MG63 (cell line): Measurements from ENCODE around the gene ITSN1. TPM values are rescaled to one million over a fixed set of nuclear protein-coding genes. Genes with fewer than 3 reads are reported as not detected.

ENCODE experiments used
- DNase-seq: peaks from one replicate; pipeline ENCODE4 v3.0.0-alpha.2; 2020
- H3K27me3 ChIP-seq: fragments of 250-450 bp; sonication (Bioruptor Pico); 2 replicates; pipeline ENCODE4 v1.5.1; 2020; ENCODE audit warnings: mild to moderate bottlenecking, moderate library complexity
- H3K36me3 ChIP-seq: fragments of 250-450 bp; sonication (Bioruptor Pico); 2 replicates; pipeline ENCODE4 v1.5.1; 2020; ENCODE audit warnings: mild to moderate bottlenecking, moderate library complexity
- H3K4me3 ChIP-seq: fragments of 250-450 bp; sonication (Bioruptor Pico); 2 replicates; pipeline ENCODE4 v1.5.1; 2020; ENCODE audit warnings: mild to moderate bottlenecking, moderate library complexity
- H3K9me3 ChIP-seq: fragments of 250-450 bp; sonication (Bioruptor Pico); 2 replicates; pipeline ENCODE4 v1.5.1; 2020; ENCODE audit warnings: mild to moderate bottlenecking, moderate library complexity
- total RNA-seq: library from RNA; depleted of rRNA; stranded (reverse); fragments of >200 nt; shearing (Covaris generic); gene quantifications from 2 replicates; pipeline ENCODE4 v1.2.3, GENCODE V29; 2014; ENCODE audit warnings: low replicate concordance

The ITSN1 gene
- total RNA-seq, 1 experiment from 2014 or later: 7.7 TPM

- H3K36me3 ChIP-seq: no peaks in the 10 kb centered on the region
- H3K4me3 ChIP-seq: no peak overlapping the region
- H3K9me3 ChIP-seq: no peaks in the 10 kb centered on the region
These were observed 3.4 kb downstream of the ITSN1 start for GRCh38 chr21:33645730-33646129.

GRCh38 chr21:33647587-33647986 is 5.3 kb downstream of the ITSN1 start:
- Histone ChIP-seq H3K27me3 (no peaks in the 10 kb centered on the region), H3K9me3 (no peaks in the 10 kb centered on the region), H3K4me3 (no peak overlapping the region), H3K36me3 (no peaks in the 10 kb centered on the region)
- no peak for DNase-seq

More at GRCh38 chr21:33645730-33646129, 3.4 kb downstream of the ITSN1 start:
- DNase-seq: no peak
- H3K27me3 ChIP-seq: no peaks in the 10 kb centered on the region

- DNase-seq: no peak
- Histone ChIP-seq H3K9me3 (no peaks in the 10 kb centered on the region), H3K4me3 (no peak overlapping the region), H3K27me3 (no peaks in the 10 kb centered on the region), H3K36me3 (no peaks in the 10 kb centered on the region)
These were observed 6.3 kb downstream of the ITSN1 start for GRCh38 chr21:33648555-33648954.

- DNase-seq: no peak
- no peaks in the 10 kb centered on the region for H3K36me3 ChIP-seq
- H3K9me3 ChIP-seq: no peaks in the 10 kb centered on the region
- no peaks in the 10 kb centered on the region for H3K27me3 ChIP-seq
- H3K4me3 ChIP-seq: no peak overlapping the region
These were observed 7.9 kb downstream of the ITSN1 start for GRCh38 chr21:33650230-33650629.

GRCh38 chr21:33650929-33651509 is 8.7 kb downstream of the ITSN1 start:
- no peak for DNase-seq
- H3K9me3 ChIP-seq: no peaks in the 10 kb centered on the region
- no peaks in the 10 kb centered on the region for H3K36me3 ChIP-seq

GRCh38 chr21:33651965-33652680 is 9.8 kb downstream of the ITSN1 start:
- no peak overlapping the region for H3K4me3 ChIP-seq
- H3K27me3 ChIP-seq: no peaks in the 10 kb centered on the region
- H3K36me3 ChIP-seq: no peaks in the 10 kb centered on the region
- no peaks in the 10 kb centered on the region for H3K9me3 ChIP-seq
- no peak for DNase-seq

More at GRCh38 chr21:33650929-33651509, 8.7 kb downstream of the ITSN1 start:
- H3K4me3 ChIP-seq: no peak overlapping the region
- H3K27me3 ChIP-seq: no peaks in the 10 kb centered on the region

- Histone ChIP-seq H3K27me3 (no peaks in the 10 kb centered on the region), H3K4me3 (no peak overlapping the region), H3K9me3 (0 out of 2 replicates have a peak, but pooled peaks cover 2% of the 10 kb centered on the region), H3K36me3 (no peaks in the 10 kb centered on the region; the same call in 1 of the 2 replicates)
- no peak for DNase-seq
These were observed 12.1 kb downstream of the ITSN1 start for GRCh38 chr21:33654412-33654811.

- Histone ChIP-seq H3K9me3 (peaks cover 7% of the 10 kb centered on the region), H3K4me3 (no peak overlapping the region), H3K36me3 (no peaks in the 10 kb centered on the region; the same call in 1 of the 2 replicates), H3K27me3 (no peaks in the 10 kb centered on the region)
- DNase-seq: peak; percentile 47
These were observed 13.4 kb downstream of the ITSN1 start for GRCh38 chr21:33655588-33656221.

GRCh38 chr21:33657124-33657820 is 15.0 kb downstream of the ITSN1 start:
- Histone ChIP-seq H3K4me3 (no peak overlapping the region), H3K27me3 (no peaks in the 10 kb centered on the region), H3K36me3 (no peaks in the 10 kb centered on the region; the same call in 1 of the 2 replicates), H3K9me3 (peaks cover 10% of the 10 kb centered on the region)
- DNase-seq: no peak

GRCh38 chr21:33658919-33659567 is 16.7 kb downstream of the ITSN1 start:
- Histone ChIP-seq H3K36me3 (no peaks in the 10 kb centered on the region; the same call in 1 of the 2 replicates), H3K27me3 (no peaks in the 10 kb centered on the region), H3K4me3 (no peak overlapping the region), H3K9me3 (peaks cover 10% of the 10 kb centered on the region)
- no peak for DNase-seq

- no peak for DNase-seq
- H3K4me3 ChIP-seq: no peak overlapping the region
- H3K36me3 ChIP-seq: no peaks in the 10 kb centered on the region; the same call in 1 of the 2 replicates
- H3K27me3 ChIP-seq: no peaks in the 10 kb centered on the region
- peaks cover 10% of the 10 kb centered on the region for H3K9me3 ChIP-seq
These were observed 17.3 kb downstream of the ITSN1 start for GRCh38 chr21:33659568-33659949.

GRCh38 chr21:33660406-33660805 is 18.1 kb downstream of the ITSN1 start:
- H3K9me3 ChIP-seq: peaks cover 10% of the 10 kb centered on the region
- no peak overlapping the region for H3K4me3 ChIP-seq
- no peaks in the 10 kb centered on the region; the same call in 1 of the 2 replicates for H3K36me3 ChIP-seq
- H3K27me3 ChIP-seq: no peaks in the 10 kb centered on the region
- no peak for DNase-seq

GRCh38 chr21:33661146-33661545 is 18.8 kb downstream of the ITSN1 start:
- H3K36me3 ChIP-seq: no peaks in the 10 kb centered on the region; the same call in 1 of the 2 replicates
- H3K27me3 ChIP-seq: no peaks in the 10 kb centered on the region
- DNase-seq: no peak
- H3K9me3 ChIP-seq: peaks cover 10% of the 10 kb centered on the region
- H3K4me3 ChIP-seq: no peak overlapping the region

- Histone ChIP-seq H3K36me3 (no peaks in the 10 kb centered on the region; the same call in 1 of the 2 replicates), H3K27me3 (no peaks in the 10 kb centered on the region), H3K9me3 (peaks cover 10% of the 10 kb centered on the region), H3K4me3 (no peak overlapping the region)
- no peak for DNase-seq
These were observed 19.7 kb downstream of the ITSN1 start for GRCh38 chr21:33662046-33662445.

- Histone ChIP-seq H3K4me3 (no peak overlapping the region), H3K36me3 (no peaks in the 10 kb centered on the region; the same call in 1 of the 2 replicates), H3K9me3 (peaks cover 8% of the 10 kb centered on the region), H3K27me3 (no peaks in the 10 kb centered on the region)
- no peak for DNase-seq
These were observed 20.9 kb downstream of the ITSN1 start for GRCh38 chr21:33663241-33663640.

- H3K4me3 ChIP-seq: no peak overlapping the region
- DNase-seq: no peak
- no peaks in the 10 kb centered on the region for H3K27me3 ChIP-seq
- peaks cover 8% of the 10 kb centered on the region for H3K9me3 ChIP-seq
- H3K36me3 ChIP-seq: no peaks in the 10 kb centered on the region
These were observed 21.8 kb downstream of the ITSN1 start for GRCh38 chr21:33664135-33664534.
